Measurements from ENCODE around the gene TBC1D3I.

Gene TBC1D3I

DNA sequence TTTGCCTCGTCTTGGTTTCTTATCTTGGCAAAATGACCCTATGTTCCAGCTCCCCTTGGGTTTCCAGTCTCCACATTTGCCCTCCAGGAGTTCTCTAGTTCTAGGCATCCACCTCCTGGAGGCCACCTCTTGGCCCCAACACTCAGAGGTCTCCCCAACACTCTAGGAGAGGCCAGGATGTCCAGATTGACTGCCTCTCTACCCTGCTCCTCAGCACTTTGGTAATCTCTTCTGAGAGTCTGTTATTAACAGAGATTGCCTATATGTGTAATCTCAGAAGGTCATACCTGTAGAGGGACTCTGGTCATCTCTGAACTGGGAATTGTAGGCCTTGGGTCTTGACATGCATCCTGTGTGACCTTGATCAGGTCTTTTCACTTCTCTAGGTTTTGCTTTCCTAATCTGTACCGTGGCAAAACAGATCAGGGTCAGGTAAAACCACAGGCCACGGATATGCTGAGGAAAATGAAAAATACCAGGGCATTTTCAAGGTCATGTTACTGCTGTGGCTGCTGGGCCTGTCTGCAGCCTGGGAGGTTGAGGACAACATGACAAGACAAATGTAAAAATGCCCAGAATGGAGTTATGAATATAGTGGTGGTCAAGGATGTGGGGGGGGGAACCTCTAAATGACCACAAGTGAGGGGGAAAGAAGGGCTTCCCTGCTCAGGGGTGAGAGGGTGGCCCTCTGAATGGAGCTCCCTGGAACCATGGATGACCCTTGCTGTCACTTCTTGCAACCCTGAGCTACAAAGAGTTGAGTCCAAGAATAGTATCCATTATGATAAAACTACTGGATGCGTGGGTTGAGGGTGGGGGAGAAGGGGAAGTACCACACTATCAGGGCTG, 58.5 kb downstream of the TBC1D3I start:
- no peak for DNase-seq

DNA sequence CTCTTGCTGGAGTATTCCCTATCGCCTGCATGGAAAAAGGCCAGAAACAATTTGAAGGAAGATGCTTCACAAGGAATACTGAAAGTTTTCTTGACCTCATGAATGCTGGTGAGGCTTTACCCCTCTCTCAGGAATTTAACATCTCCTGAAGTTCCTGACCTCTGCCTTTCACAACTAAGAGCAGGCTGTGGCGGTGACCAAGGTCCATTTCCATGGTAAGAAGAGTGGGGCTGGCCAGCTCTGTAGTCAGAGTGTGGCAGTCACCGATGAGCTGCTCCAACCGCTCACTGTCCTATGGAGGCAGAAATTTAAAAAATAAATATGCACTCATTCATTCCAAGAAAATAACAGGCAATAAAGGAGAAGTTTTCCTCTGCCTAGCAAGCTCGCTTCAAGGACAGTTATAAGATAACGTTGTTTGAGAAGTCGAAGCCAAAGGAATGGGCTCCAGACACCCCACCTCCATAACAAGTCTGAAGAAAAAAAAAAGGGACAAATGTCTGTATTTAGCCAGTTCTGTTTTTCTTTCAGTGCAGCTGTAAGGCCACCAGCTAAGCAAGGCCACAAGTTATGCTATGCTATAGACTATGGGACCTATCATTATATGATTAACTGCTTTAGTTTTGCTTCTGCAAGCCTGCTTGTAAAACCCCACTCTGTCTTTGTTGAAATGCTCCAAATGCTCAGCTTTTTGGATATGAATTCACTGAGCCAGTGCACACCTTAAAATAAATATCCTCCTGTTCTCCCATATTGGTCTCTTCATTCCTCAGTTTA, 59.5 kb downstream of the TBC1D3I start:
- no peak for DNase-seq

All from activated CD4-positive, alpha-beta T cell treated with anti-CD3 and anti-CD28 coated beads, Interleukin-2, Interleukin-6, amounts not matched to agents 100 ng/mL and 50 ng/mL, durations not matched to agents 16 hours and 8 hours (primary cell).